GM19193 (cell line): Measurements from ENCODE around the gene ZXDC.

ENCODE experiments used
- POLR2A ChIP-seq: IDR thresholded peaks from 4 replicates; pipeline ENCODE4 v1.6.1; 2011; ENCODE audit not compliant: insufficient read depth, insufficient read length; ENCODE audit errors: extremely low read depth

ZXDC gene

GRCh38 chr3:126516936-126517290, 41.2 kb upstream of the ZXDC start:
- no peak for TF ChIP-seq POLR2A

- no peak for TF ChIP-seq POLR2A
Measured at GRCh38 chr3:126516152-126516935, 40.7 kb upstream of the ZXDC start.

- TF ChIP-seq POLR2A: no peak
Measured at GRCh38 chr3:126515066-126515706, 39.5 kb upstream of the ZXDC start.

- no peak for TF ChIP-seq POLR2A
Measured at GRCh38 chr3:126514161-126514560, 38.5 kb upstream of the ZXDC start.

- TF ChIP-seq POLR2A: no peak
Measured at GRCh38 chr3:126512916-126513650, 37.4 kb upstream of the ZXDC start.

- TF ChIP-seq POLR2A: no peak
Measured at GRCh38 chr3:126512026-126512425, 36.3 kb upstream of the ZXDC start.

- TF ChIP-seq POLR2A: no peak
Measured at GRCh38 chr3:126511291-126511690, 35.6 kb upstream of the ZXDC start.

- TF ChIP-seq POLR2A: no peak
Measured at GRCh38 chr3:126510308-126510910, 34.7 kb upstream of the ZXDC start.

- no peak for TF ChIP-seq POLR2A
Measured at GRCh38 chr3:126509597-126510307, 34.1 kb upstream of the ZXDC start.

GRCh38 chr3:126508564-126508964, 32.9 kb upstream of the ZXDC start:
- no peak for TF ChIP-seq POLR2A

- TF ChIP-seq POLR2A: no peak
Measured at GRCh38 chr3:126507886-126508285, 32.2 kb upstream of the ZXDC start.

GRCh38 chr3:126503701-126504100, 28.0 kb upstream of the ZXDC start:
- no peak for TF ChIP-seq POLR2A

GRCh38 chr3:126502656-126503055, 27.0 kb upstream of the ZXDC start:
- TF ChIP-seq POLR2A: no peak

- TF ChIP-seq POLR2A: no peak
Measured at GRCh38 chr3:126501736-126502135, 26.0 kb upstream of the ZXDC start.

- TF ChIP-seq POLR2A: no peak
Measured at GRCh38 chr3:126501054-126501453, 25.4 kb upstream of the ZXDC start.
